Measurements from ENCODE around the gene TNP2. TPM values are rescaled to one million over a fixed set of nuclear protein-coding genes. Genes with fewer than 3 reads are reported as not detected.

Gene TNP2
- polyA plus RNA-seq, 3 donors, result not detected

- H4K20me1 ChIP-seq (ENCODE audit: insufficient read depth, low read length), result peaks cover 3% of the 10 kb centered on the region
- Mint-ChIP-seq H3K27ac (no peak overlapping the region), H3K27me3 (ENCODE audit: low read depth in 3 of 3) (peaks cover 26 to 45% (median 35%) of the 10 kb centered on the region in 3 donors), H3K36me3 (peaks cover 5% of the 10 kb centered on the region in 2 donors), H3K4me1 (peaks cover 15% of the 10 kb centered on the region), H3K9me3 (peaks cover 0 to 3% (median 0%) of the 10 kb centered on the region in 7 donors), H3K4me3 (peak overlapping the region in 1 of 2 donors; percentile 33)
- intact Hi-C loops (cut with micrococcal nuclease), result loop anchor here in 1 of 2 donors (10.0 kb wide), 1 partner anchor 47 kb away; no protein-coding TSS in a partner anchor
- TF ChIP-seq, protein P1, sequence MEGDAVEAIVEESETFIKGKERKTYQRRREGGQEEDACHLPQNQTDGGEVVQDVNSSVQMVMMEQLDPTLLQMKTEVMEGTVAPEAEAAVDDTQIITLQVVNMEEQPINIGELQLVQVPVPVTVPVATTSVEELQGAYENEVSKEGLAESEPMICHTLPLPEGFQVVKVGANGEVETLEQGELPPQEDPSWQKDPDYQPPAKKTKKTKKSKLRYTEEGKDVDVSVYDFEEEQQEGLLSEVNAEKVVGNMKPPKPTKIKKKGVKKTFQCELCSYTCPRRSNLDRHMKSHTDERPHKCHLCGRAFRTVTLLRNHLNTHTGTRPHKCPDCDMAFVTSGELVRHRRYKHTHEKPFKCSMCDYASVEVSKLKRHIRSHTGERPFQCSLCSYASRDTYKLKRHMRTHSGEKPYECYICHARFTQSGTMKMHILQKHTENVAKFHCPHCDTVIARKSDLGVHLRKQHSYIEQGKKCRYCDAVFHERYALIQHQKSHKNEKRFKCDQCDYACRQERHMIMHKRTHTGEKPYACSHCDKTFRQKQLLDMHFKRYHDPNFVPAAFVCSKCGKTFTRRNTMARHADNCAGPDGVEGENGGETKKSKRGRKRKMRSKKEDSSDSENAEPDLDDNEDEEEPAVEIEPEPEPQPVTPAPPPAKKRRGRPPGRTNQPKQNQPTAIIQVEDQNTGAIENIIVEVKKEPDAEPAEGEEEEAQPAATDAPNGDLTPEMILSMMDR (IDR thresholded peaks at IDR 0.05), result no peak
- H3K27ac ChIP-seq (ENCODE audit: low read depth in 1 of 2, low read length in 2 of 2), result no peak overlapping the region
- no peaks in the 10 kb centered on the region for H3K9me3 ChIP-seq (replicated peaks in 1 of 2; ENCODE audit: control insufficient read depth in 1 of 2, insufficient read depth in 1 of 2, low read length in 2 of 2)
- WGBS (ENCODE audit: insufficient coverage), result 90% methylated on average over 7 of the region's 18 CpGs
- H3K36me3 ChIP-seq (replicated peaks in 1 of 2; ENCODE audit: control insufficient read depth in 1 of 2, insufficient read depth in 2 of 2, low read length in 2 of 2), result no peaks in the 10 kb centered on the region
- H3K79me2 ChIP-seq (ENCODE audit: insufficient read depth, low read length), result no peaks in the 10 kb centered on the region
- no peak overlapping the region for H3K4me3 ChIP-seq (replicated peaks in 1 of 3; ENCODE audit: low read depth in 2 of 3, low read length in 3 of 3)
- H3K4me1 ChIP-seq (ENCODE audit: control insufficient read depth in 1 of 2, insufficient read depth in 2 of 2, low read length in 2 of 2), result peaks cover 12 to 23% of the 10 kb centered on the region in 2 donors
- H3K27me3 ChIP-seq (ENCODE audit: control insufficient read depth in 2 of 2, insufficient read depth in 2 of 2, low read length in 2 of 2), result peaks cover 0 to 16% of the 10 kb centered on the region in 2 donors
- no peak overlapping the region for H3K4me2 ChIP-seq (replicated peaks; ENCODE audit: extremely low read depth, low read length, poor library complexity, severe bottlenecking)
- no peak overlapping the region for H3K9ac ChIP-seq (ENCODE audit: insufficient read depth, low read length, poor library complexity, severe bottlenecking)
- DNase-seq, result peak in 1 of 3 donors; percentile 17
- no peak overlapping the region for H2AFZ ChIP-seq (ENCODE audit: insufficient read depth, low read depth, low read length, poor library complexity, severe bottlenecking)
Measured at GRCh38 chr16:11251525-11252481, 17.3 kb downstream of the TNP2 start.

GRCh38 chr16:11250786-11251524, 18.2 kb downstream of the TNP2 start:
- H3K9me3 Mint-ChIP-seq, result peaks cover 0 to 1% (median 0%) of the 10 kb centered on the region in 7 donors
- Histone ChIP-seq H3K36me3 (replicated peaks in 1 of 2; ENCODE audit: control insufficient read depth in 1 of 2, insufficient read depth in 2 of 2, low read length in 2 of 2) (no peaks in the 10 kb centered on the region), H3K4me2 (replicated peaks; ENCODE audit: extremely low read depth, low read length, poor library complexity, severe bottlenecking) (no peak overlapping the region), H4K20me1 (ENCODE audit: insufficient read depth, low read length) (peaks cover 3% of the 10 kb centered on the region), H3K4me3 (replicated peaks in 1 of 3; ENCODE audit: low read depth in 2 of 3, low read length in 3 of 3) (no peak overlapping the region), H3K9me3 (replicated peaks in 1 of 2; ENCODE audit: control insufficient read depth in 1 of 2, insufficient read depth in 1 of 2, low read length in 2 of 2) (no peaks in the 10 kb centered on the region), H3K27ac (ENCODE audit: low read depth in 1 of 2, low read length in 2 of 2) (no peak overlapping the region), H3K9ac (ENCODE audit: insufficient read depth, low read length, poor library complexity, severe bottlenecking) (no peak overlapping the region), H2AFZ (ENCODE audit: insufficient read depth, low read depth, low read length, poor library complexity, severe bottlenecking) (no peak overlapping the region), H3K27me3 (ENCODE audit: control insufficient read depth in 2 of 2, insufficient read depth in 2 of 2, low read length in 2 of 2) (peaks cover 0 to 16% of the 10 kb centered on the region in 2 donors), H3K4me1 (ENCODE audit: control insufficient read depth in 1 of 2, insufficient read depth in 2 of 2, low read length in 2 of 2) (peaks cover 8 to 18% of the 10 kb centered on the region in 2 donors), H3K79me2 (ENCODE audit: insufficient read depth, low read length) (no peaks in the 10 kb centered on the region)
- WGBS (ENCODE audit: insufficient coverage), result 100% methylated on average over 1 of the region's 10 CpGs
- TF ChIP-seq, protein P1 (IDR thresholded peaks at IDR 0.05), result no peak
- DNase-seq, result no peak
- peaks cover 5% of the 10 kb centered on the region in 2 donors for H3K36me3 Mint-ChIP-seq
- no peak overlapping the region for H3K27ac Mint-ChIP-seq
- H3K27me3 Mint-ChIP-seq (ENCODE audit: low read depth in 3 of 3), result peaks cover 26 to 45% (median 35%) of the 10 kb centered on the region in 3 donors
- intact Hi-C loops (cut with micrococcal nuclease), result loop anchor here in 1 of 2 donors (10.0 kb wide), 1 partner anchor 46 kb away; no protein-coding TSS in a partner anchor
- H3K4me3 Mint-ChIP-seq, result no peak overlapping the region
- H3K4me1 Mint-ChIP-seq, result peaks cover 12% of the 10 kb centered on the region

Measured in CD14-positive monocyte (primary cell).